ENCODE data around the gene LY86.
"Not testable (repeated sequence)": the region's sequence is repeated elsewhere in the genome, so short reads cannot be mapped to it uniquely, and the experiment has no call there.

LY86 gene

DNA sequence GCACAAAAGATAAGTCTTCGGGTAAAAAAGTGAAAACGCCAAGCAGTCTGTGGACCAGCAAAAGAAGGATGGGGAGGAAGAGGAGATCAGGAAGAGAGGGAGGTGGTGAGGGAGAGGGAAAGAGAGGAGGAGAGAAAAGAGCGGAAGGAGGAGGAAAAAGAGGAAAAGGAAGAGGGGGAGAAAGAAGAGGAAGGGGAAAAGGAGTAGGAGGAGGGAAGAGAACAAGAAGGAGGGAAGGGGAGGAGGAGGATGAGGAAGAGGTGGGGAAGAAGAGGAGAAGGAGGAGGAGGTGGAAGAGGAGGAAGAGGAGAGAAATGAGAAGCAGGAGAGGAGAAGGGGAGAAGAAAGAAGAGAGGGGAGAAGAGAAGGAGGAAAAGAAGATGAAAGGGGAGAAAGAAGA is 6.5 kb downstream of the LY86 start:
- in situ Hi-C loops (cut with HindIII; ENCODE audit: low sequenced_read_pairs) = no loop called here

DNA sequence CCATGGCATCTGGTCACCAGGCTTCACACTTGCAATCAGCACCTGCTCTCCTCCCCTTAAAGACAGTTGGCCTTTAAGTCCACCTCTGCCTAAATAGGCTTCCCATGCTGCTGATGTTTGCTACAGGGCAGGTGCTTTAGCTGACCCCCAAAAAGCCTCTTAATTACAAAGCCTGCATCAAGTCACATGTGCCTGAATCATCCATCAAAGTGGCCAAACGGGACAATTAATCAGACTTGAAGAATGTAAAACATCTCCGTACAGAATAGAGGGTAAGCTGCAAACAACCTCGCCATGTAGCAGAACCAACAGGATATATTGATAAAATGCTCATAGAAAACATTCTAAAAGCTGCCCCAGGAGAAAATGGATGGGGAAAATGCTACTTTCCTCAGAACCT is 7.4 kb downstream of the LY86 start:
- in situ Hi-C loops (cut with HindIII; ENCODE audit: low sequenced_read_pairs) = no loop called here

DNA sequence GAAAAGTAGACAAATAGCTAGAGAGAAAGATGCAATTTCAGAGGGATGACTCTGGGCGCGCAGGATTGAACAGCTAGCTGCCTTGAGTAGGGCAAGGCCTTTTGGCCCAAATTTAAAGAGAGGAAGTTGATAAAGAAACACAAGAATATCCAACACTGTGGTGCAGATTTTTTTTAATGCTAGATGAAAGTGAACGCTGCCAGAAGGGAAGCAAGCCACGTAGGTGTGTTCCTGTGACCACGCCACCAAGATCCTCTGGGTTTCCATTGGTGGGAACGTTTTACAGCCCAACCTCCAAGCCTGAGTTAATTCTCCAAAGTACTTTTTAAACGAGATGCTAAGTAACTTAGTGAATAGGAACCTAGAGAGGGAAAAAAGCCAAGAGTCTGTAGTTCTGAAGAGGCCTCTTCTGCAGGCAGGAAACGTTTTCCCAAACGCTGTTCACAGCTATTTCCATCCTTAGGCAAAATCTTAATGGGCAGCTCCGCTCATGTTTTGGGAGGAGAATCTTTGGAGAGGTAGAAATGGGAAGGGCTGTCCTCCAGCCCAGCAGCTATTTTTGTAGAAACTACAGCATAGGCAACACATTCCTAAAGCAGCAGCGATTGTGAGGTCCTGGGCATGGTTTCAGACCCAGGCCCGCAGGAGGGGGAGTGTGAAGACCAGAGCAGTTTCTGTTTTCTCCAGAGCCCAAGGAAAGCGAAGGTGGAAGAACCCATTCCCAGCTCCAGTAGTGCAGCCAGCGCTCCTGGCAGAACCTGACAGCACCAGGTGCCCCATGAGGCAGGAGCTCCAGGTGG is 8.2 kb downstream of the LY86 start:
- in situ Hi-C loops (cut with HindIII; ENCODE audit: low sequenced_read_pairs) = no loop called here

DNA sequence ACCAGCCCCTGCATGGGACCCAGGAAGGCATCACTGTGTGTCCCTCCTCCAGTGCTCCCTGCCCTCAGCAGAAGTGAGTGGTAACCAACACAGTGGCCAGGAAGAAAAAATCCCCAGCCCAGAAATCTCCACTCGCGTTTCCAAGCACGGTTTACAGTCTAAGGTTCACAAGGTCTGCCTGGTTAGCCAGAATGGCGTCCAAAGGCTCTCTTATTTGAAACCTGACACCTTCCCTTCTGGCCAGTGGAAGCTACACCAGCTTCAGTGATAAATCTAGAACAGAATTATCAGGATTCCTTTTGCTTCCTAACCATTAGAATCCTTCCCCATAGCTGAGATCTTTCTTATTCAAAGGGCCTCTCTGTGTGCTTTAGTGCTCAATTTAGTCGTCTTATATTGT is 9.2 kb downstream of the LY86 start:
- in situ Hi-C loops (cut with HindIII; ENCODE audit: low sequenced_read_pairs) = no loop called here

DNA sequence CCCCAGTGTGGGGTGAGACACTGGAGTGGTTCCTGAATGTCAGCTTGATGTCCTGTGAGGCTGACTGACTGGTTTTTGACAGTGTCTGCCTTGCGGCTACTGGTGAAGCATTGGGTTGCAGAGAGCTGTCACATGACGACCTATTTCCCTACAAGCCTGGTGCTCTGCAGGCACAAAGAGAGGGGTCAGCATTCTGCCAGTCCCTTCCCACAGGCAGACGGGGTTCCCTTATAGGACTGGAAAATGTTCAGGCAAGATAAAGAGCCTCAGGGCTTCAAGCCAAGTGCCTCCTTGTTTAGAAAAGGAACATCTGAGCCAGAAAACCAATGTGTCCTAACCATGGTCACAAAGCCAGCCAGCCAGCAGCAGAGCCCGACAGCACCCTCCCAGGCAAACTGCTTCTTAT is 11.0 kb downstream of the LY86 start:
- in situ Hi-C loops (cut with HindIII; ENCODE audit: low sequenced_read_pairs) = no loop called here

DNA sequence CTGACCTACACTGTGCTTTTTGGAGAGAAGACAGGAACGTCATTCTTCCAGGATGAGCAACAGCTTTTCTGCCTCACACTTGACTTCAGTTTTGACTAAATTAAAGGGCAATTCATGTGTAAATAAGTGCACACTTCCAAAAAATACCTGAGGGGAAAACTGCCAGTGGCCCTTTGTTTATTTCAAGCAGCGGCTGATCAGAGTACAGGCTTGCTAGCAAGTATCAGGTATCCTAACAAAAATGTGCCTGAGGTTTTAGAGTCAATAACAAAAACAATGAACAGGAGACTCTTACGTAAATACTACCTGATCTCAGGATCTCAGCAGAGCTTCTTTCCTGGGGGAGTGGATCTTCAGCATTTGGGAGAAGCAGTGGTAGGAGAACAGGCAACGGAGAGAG is 12.4 kb downstream of the LY86 start:
- in situ Hi-C loops (cut with HindIII; ENCODE audit: low sequenced_read_pairs) = no loop called here

GRCh38 chr6:6602262-6602661 is 13.7 kb downstream of the LY86 start:
- in situ Hi-C loops (cut with HindIII; ENCODE audit: low sequenced_read_pairs) = no loop called here

GRCh38 chr6:6603317-6603716 is 14.8 kb downstream of the LY86 start:
- in situ Hi-C loops (cut with HindIII; ENCODE audit: low sequenced_read_pairs) = no loop called here

DNA sequence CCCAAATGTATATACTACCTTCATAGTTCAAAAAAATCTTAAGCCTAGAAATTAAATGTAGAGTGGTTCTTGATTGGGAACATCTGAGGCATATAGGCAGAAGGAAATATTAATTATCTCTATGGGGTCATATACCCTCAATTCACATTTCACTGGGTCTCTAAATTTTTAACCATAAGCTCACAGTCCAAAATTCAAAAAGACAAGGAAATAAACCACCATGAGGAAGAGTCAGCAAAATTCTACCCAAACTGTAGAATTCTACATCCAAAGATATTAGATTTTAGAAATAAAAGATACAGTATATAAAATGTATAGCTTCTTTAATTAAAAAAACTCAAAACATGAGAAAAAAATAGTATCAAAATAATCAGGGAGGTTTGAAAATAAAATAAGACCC is 15.5 kb downstream of the LY86 start:
- in situ Hi-C loops (cut with HindIII; ENCODE audit: low sequenced_read_pairs) = no loop called here

GRCh38 chr6:6604566-6604965 is 16.0 kb downstream of the LY86 start:
- in situ Hi-C loops (cut with HindIII; ENCODE audit: low sequenced_read_pairs) = no loop called here

GRCh38 chr6:6605873-6606272 is 17.4 kb downstream of the LY86 start:
- in situ Hi-C loops (cut with HindIII; ENCODE audit: low sequenced_read_pairs) = no loop called here

- in situ Hi-C loops (cut with HindIII; ENCODE audit: low sequenced_read_pairs) = not testable (repeated sequence)
These were observed 18.0 kb downstream of the LY86 start for GRCh38 chr6:6606391-6607030.

GRCh38 chr6:6609450-6609849 is 20.9 kb downstream of the LY86 start:
- in situ Hi-C loops (cut with HindIII; ENCODE audit: low sequenced_read_pairs) = no loop called here

GRCh38 chr6:6610031-6610591 is 21.6 kb downstream of the LY86 start:
- in situ Hi-C loops (cut with HindIII; ENCODE audit: low sequenced_read_pairs) = no loop called here

DNA sequence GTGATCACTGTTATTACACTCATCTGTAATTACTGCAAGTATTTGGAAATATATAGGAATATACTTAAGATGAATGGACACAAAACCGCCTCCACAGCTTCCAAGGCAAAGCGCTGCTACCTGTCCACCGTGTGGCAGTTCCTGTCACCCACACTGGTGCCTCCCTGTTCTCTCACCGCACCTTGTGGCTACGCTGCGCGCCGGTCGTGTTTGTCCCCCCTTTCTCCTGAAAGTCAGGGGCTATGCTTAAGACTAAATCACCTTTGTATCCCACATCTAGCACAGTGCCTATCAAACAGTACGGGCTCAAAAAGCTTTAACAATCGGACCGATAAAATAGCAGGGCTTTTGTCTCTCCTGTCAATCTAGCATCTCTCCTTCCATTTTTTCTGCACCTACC is 23.0 kb downstream of the LY86 start:
- in situ Hi-C loops (cut with HindIII; ENCODE audit: low sequenced_read_pairs) = no loop called here

GRCh38 chr6:6612308-6612707 is 23.8 kb downstream of the LY86 start:
- in situ Hi-C loops (cut with HindIII; ENCODE audit: low sequenced_read_pairs) = no loop called here

DNA sequence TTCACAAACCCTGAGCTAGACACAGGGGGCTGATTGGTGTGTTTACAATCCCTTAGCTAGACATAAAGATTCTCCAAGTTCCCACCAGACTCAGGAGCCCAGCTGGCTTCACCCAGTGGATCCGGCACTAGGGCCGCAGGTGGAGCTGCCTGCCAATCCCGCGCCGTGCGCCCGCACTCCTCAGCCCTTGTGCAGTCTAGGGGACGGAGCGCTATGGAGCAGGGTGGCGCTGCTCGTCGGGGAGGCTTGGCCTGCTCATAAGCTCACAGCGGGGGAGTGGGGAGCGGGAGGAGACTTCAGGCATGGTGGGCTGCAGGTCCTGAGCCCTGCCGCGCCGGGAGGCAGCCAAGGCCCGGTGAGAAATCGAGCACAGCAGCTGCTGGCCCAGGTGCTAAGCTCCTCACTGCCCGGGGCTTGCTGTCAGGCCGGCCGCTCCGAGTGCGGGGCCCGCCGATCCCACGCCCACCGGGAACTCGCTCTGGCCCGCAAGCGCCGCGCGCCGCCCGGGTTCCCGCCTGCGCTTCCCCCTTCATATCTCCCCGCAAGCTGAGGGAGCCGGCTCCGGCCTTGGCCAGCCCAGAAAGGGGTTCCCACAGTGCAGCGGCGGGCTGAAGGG is 24.7 kb downstream of the LY86 start:
- in situ Hi-C loops (cut with HindIII; ENCODE audit: low sequenced_read_pairs) = not testable (repeated sequence)

DNA sequence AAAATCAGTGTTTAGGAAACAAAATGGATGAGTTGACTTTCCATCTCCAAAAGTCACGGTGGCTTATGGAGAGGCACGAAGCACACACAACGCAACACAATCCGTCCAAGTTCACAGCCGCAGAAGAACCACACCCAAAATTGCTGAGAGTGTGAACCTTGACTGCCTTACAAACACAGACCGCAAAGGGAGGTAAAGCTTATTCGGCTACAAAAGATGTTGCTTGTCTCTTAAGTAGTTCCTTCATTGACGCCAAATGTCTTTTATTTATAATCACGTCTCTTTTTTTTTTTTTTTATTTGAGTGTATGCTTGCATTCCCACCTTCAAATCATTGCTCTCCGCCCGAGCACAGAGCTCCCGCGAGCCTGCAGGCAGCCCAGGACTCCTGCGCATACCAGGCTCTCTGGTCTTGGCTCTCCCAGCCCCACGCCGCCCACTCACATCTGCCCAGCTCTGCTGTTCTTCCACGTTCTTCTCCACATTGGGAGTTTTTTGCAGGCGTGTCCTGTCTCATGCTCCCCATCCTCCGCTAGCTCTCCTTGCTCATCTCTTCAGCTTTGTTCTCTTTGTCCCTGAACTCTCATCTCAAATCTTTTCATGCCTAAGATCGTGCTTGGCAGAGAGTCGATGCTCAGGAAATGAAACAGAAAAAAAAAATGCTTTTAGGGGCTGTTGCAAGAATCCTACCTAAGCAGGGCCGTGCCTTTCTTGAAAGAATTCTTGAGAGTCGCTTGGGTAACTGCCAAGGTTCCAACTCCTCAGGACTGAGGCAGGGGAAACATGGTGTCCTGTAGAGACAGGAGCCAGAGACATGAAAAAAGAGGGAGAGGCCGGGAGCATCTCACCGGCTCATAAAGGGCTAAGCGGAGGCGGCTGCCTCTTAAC is 25.8 kb downstream of the LY86 start:
- in situ Hi-C loops (cut with HindIII; ENCODE audit: low sequenced_read_pairs) = no loop called here

DNA sequence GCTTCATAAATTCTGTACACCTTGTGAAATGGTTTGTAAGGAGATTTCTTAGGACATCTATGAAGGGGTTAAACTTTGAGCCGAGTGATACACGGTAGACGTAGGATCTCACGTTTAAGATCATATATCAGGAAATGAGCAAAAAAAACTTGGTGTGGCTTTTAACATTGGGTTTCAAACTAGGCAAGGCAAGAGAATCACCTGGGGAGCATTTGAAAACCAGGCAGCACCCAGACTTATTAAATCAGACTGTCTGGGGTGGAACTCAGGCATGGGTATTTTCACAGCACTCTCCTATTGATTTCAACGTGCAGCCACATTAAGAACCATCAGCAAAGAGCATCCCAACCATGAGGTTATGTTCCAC is 26.4 kb downstream of the LY86 start:
- in situ Hi-C loops (cut with HindIII; ENCODE audit: low sequenced_read_pairs) = no loop called here

DNA sequence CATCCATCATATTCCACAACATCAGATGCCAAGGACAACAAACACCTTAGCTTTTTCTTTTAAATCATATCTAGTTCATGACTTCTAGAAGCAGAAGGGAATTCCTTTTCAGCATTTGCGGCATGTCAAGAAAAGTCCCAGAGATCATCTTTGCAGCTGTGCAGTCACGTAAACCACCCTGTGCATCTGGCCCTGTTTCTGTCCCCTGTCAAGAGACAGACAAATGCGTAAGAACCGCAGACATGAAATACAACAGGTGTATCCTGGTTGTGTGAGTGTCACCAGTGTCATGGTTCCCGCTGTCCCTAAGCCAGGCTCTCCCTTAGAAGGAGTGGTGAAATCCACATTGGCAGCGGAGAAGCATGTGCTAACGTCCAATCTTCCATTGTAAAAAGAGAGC is 28.1 kb downstream of the LY86 start:
- in situ Hi-C loops (cut with HindIII; ENCODE audit: low sequenced_read_pairs) = no loop called here
